ENCODE measurements around the gene ABLIM2.
"Not testable (repeated sequence)": the region's sequence is repeated elsewhere in the genome, so short reads cannot be mapped to it uniquely, and the experiment has no call there.

Gene ABLIM2

GRCh38 chr4:7947927-7948326, 210.7 kb downstream of the ABLIM2 start:
- DNase-seq: no peak

GRCh38 chr4:7945709-7946380, 212.8 kb downstream of the ABLIM2 start:
- peak; percentile 63 for DNase-seq

- no peak for DNase-seq
These were observed 213.9 kb downstream of the ABLIM2 start for GRCh38 chr4:7944599-7945220.

GRCh38 chr4:7943688-7944087, 214.9 kb downstream of the ABLIM2 start:
- DNase-seq: not testable (repeated sequence)

GRCh38 chr4:7943211-7943610, 215.4 kb downstream of the ABLIM2 start:
- no peak for DNase-seq

- no peak for DNase-seq
These were observed 216.6 kb downstream of the ABLIM2 start for GRCh38 chr4:7941965-7942496.

GRCh38 chr4:7941111-7941964, 217.3 kb downstream of the ABLIM2 start:
- DNase-seq: no peak

- peak; percentile 88 for DNase-seq
These were observed 219.1 kb downstream of the ABLIM2 start, which contains the start of gene AFAP1 for GRCh38 chr4:7939377-7940108. Gene AFAP1 (minus strand): TSS chr4:7939861. CDS start chr4:7872078, 67,783 bp downstream.

GRCh38 chr4:7938609-7939376, 219.8 kb downstream of the ABLIM2 start:
- peak; percentile 36 for DNase-seq

GRCh38 chr4:7938266-7938608, 220.4 kb downstream of the ABLIM2 start:
- DNase-seq: no peak

- DNase-seq: peak; percentile 41
These were observed 221.6 kb downstream of the ABLIM2 start for GRCh38 chr4:7937006-7937405.

GRCh38 chr4:7933651-7934510, 224.7 kb downstream of the ABLIM2 start:
- peak; percentile 54 for DNase-seq

GRCh38 chr4:7932287-7932686, 226.3 kb downstream of the ABLIM2 start:
- no peak for DNase-seq

- no peak for DNase-seq
These were observed 229.3 kb downstream of the ABLIM2 start for GRCh38 chr4:7929118-7929951.

GRCh38 chr4:7928711-7929110, 229.9 kb downstream of the ABLIM2 start:
- DNase-seq: no peak

GRCh38 chr4:7926822-7927221, 231.8 kb downstream of the ABLIM2 start:
- DNase-seq: no peak

- DNase-seq: no peak
These were observed 234.0 kb downstream of the ABLIM2 start for GRCh38 chr4:7924570-7924969.

GRCh38 chr4:7924163-7924562, 234.4 kb downstream of the ABLIM2 start:
- DNase-seq: no peak

- no peak for DNase-seq
These were observed 236.1 kb downstream of the ABLIM2 start for GRCh38 chr4:7922466-7922865.

GRCh38 chr4:7918981-7919380, 239.6 kb downstream of the ABLIM2 start:
- no peak for DNase-seq

Data from fibroblast of upper back skin (primary cell).